ENCODE data around the gene RHBDL2.
"Not testable (repeated sequence)": the region's sequence is repeated elsewhere in the genome, so short reads cannot be mapped to it uniquely, and the experiment has no call there.

Gene RHBDL2

GRCh38 chr1:38941527-38942019 lies at the start of gene RHBDL2:
Gene RHBDL2 (minus strand): TSS chr1:38941830. CDS start chr1:38919212, 22,618 bp downstream.
- DNase-seq, result peak in 53 of 58 donors; percentile 14 to 89 (median 68)

- peak; percentile 76 to 99 (median 97) for DNase-seq
Measured at GRCh38 chr1:38990738-38991637, 49.4 kb upstream of the RHBDL2 start, which contains the start of gene AKIRIN1. Gene AKIRIN1 (plus strand): TSS chr1:38991276. CDS start chr1:38991381, 105 bp downstream.

GRCh38 chr1:38990386-38990737 lies 48.7 kb upstream of the RHBDL2 start:
- DNase-seq, result peak in 3 of 58 donors; percentile 34 to 41 (median 36)

- no peak for DNase-seq
Measured at GRCh38 chr1:38989979-38990378, 48.3 kb upstream of the RHBDL2 start.

- not testable (repeated sequence) for DNase-seq
Measured at GRCh38 chr1:38979380-38979779, 37.8 kb upstream of the RHBDL2 start.

GRCh38 chr1:38978245-38978542 lies 36.6 kb upstream of the RHBDL2 start:
- DNase-seq, result not testable (repeated sequence)

GRCh38 chr1:38977399-38978244 lies 36.0 kb upstream of the RHBDL2 start:
- DNase-seq, result not testable (repeated sequence)

GRCh38 chr1:38973659-38974437 lies 32.2 kb upstream of the RHBDL2 start:
- DNase-seq, result no peak

- DNase-seq, result not testable (repeated sequence)
Measured at GRCh38 chr1:38973145-38973544, 31.5 kb upstream of the RHBDL2 start.

GRCh38 chr1:38964140-38964548 lies 22.5 kb upstream of the RHBDL2 start:
- DNase-seq, result peak in 6 of 58 donors; percentile 4 to 18 (median 8)

GRCh38 chr1:38962560-38962959 lies 20.9 kb upstream of the RHBDL2 start:
- no peak for DNase-seq

- peak in 1 of 58 donors; percentile 2 for DNase-seq
Measured at GRCh38 chr1:38962113-38962512, 20.5 kb upstream of the RHBDL2 start.

GRCh38 chr1:38958967-38959366 lies 17.3 kb upstream of the RHBDL2 start:
- no peak for DNase-seq

- DNase-seq, result no peak
Measured at GRCh38 chr1:38953433-38953860, 11.8 kb upstream of the RHBDL2 start.

- DNase-seq, result no peak
Measured at GRCh38 chr1:38950553-38950952, 8.9 kb upstream of the RHBDL2 start.

GRCh38 chr1:38944547-38944946 lies 2.9 kb upstream of the RHBDL2 start:
- no peak for DNase-seq

GRCh38 chr1:38942664-38943428 lies 1.2 kb upstream of the RHBDL2 start:
- no peak for DNase-seq

- no peak for DNase-seq
Measured at GRCh38 chr1:38941093-38941492, 537 bp downstream of the RHBDL2 start.

- no peak for DNase-seq
Measured at GRCh38 chr1:38940339-38941047, 1.1 kb downstream of the RHBDL2 start.
